Kidney (tissue), 14 donors: ENCODE results near the gene CLEC18A. TPM values are rescaled to one million over a fixed set of nuclear protein-coding genes. Genes with fewer than 3 reads are reported as not detected.

Source experiments
- DNase-seq, 5 donors: peaks; one replicate each; pipeline ENCODE4 v3.0.0-alpha.2; 2013 to 2020
- FAIRE-seq: peaks from 2 replicates; lab custom pipeline; 2012; peaks lifted over from hg19 to GRCh38; lab: Jason Lieb, UNC
- H3K27ac ChIP-seq, 2 donors: one replicate each; pipeline ENCODE4 v1.7.0; 2013; ENCODE audit warnings: low read depth in 2 of 2, low read length in 2 of 2, inconsistent platforms in 1 of 2
- H3K27me3 ChIP-seq: one replicate; pipeline ENCODE4 v1.7.1; 2013; ENCODE audit warnings: low read length, inconsistent platforms; ENCODE audit not compliant: control insufficient read depth, insufficient read depth
- H3K36me3 ChIP-seq, 3 donors: one replicate each; pipeline versions ENCODE4 v1.7.0 to v1.7.1; 2013; ENCODE audit warnings: low read length in 3 of 3, control low read depth in 1 of 3, inconsistent platforms in 1 of 3; ENCODE audit not compliant: insufficient read depth in 3 of 3, control insufficient read depth in 2 of 3
- H3K4me1 ChIP-seq, 3 donors: one replicate each; pipeline versions ENCODE4 v1.7.0 to v1.7.1; 2013; ENCODE audit warnings: low read length in 3 of 3, inconsistent platforms in 1 of 3, low read depth in 1 of 3; ENCODE audit not compliant: control insufficient read depth in 2 of 3, insufficient read depth in 2 of 3
- H3K4me3 ChIP-seq, 3 donors: one replicate each; pipeline versions ENCODE4 v1.7.0 to v1.8.1; 2013; ENCODE audit warnings: low read length in 3 of 3, control low read depth in 1 of 3, inconsistent platforms in 1 of 3
- H3K9ac ChIP-seq, 3 donors: one replicate each; pipeline versions ENCODE4 v1.7.0 to v1.7.1; 2013; ENCODE audit warnings: low read length in 3 of 3, control low read depth in 1 of 3, inconsistent platforms in 1 of 3
- H3K9me3 ChIP-seq, 3 donors: one replicate each; pipeline versions ENCODE4 v1.7.0 to v1.7.1; 2013; ENCODE audit warnings: low read length in 3 of 3, control low read depth in 1 of 3, inconsistent platforms in 1 of 3; ENCODE audit not compliant: control insufficient read depth in 2 of 3, insufficient read depth in 1 of 3
- intact Hi-C: fragments of 100-400 bp; cut with DNase I; formaldehyde crosslinking; loops from one replicate; pipeline ENCODE4 v1.11.1; 2022
- polyA plus RNA-seq: library from polyadenylated mRNA; stranded (reverse); fragments of 350-450 nt; fragmentation: Illumina TruSeq; extraction: RNeasy Lipid Tissue Mini Kit (QIAGEN cat#74804); gene quantifications from one replicate; pipeline ENCODE4 v1.2.3, GENCODE V29; 2014; ENCODE audit warnings: low read depth, low replicate concordance; ENCODE audit not compliant: insufficient read depth
- total RNA-seq: library from RNA; stranded (reverse); fragmentation: NEBNext Ultra II Directional; extraction: Animal tissue kit (Norgen Biotek cat#: 25700); gene quantifications from one replicate; pipeline ENCODE4 v1.2.1, GENCODE V29; 2021
- TF ChIP-seq, protein P1 (sequence below): IDR thresholded peaks from 3 replicates; pipeline ENCODE4 v1.5.1; 2012; ENCODE audit warnings: mild to moderate bottlenecking, moderate library complexity, borderline replicate concordance; ENCODE audit not compliant: insufficient read depth; ENCODE audit errors: extremely low read depth
- donor health status: control.
- donor health status: control.
- donor health status: control.
- donor health status: control.
- donor health status: control.
- donor health status: DM: yes; HTN: yes; CAD: no.
- donor health status: Normal renal cell carcinoma (clear cell type).

CLEC18A gene
- total and polyA plus RNA-seq, 2 donors from 2014 or later = 0.85 to 87.7 TPM

DNA sequence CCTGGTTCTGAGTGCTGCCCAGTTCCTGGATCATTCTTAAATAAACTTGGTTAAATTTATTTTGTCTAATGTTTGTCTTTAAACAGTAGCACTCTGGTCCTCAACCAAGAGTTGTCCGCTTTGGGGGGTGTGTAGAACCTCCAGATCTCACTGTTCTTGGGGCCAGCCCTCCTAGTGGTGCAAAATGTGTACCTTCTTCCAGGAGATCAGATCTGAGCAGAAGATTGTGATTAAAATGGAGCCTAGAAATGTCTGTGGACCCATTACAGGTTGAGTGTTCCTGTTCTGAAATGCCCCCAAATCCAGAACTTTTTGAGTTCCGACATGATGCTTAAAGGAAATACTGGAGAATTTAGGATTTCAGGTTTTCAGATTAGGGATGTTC is 46.0 kb upstream of the CLEC18A start:
- Histone ChIP-seq H3K27me3 (no peaks in the 10 kb centered on the region), H3K4me1 (peaks cover 0 to 3% (median 0%) of the 10 kb centered on the region in 3 donors), H3K9ac (no peak overlapping the region), H3K36me3 (peaks cover 2 to 8% (median 7%) of the 10 kb centered on the region in 3 donors), H3K4me3 (no peak overlapping the region), H3K27ac (no peak overlapping the region), H3K9me3 (no peaks in the 10 kb centered on the region)
- TF ChIP-seq, protein P1, sequence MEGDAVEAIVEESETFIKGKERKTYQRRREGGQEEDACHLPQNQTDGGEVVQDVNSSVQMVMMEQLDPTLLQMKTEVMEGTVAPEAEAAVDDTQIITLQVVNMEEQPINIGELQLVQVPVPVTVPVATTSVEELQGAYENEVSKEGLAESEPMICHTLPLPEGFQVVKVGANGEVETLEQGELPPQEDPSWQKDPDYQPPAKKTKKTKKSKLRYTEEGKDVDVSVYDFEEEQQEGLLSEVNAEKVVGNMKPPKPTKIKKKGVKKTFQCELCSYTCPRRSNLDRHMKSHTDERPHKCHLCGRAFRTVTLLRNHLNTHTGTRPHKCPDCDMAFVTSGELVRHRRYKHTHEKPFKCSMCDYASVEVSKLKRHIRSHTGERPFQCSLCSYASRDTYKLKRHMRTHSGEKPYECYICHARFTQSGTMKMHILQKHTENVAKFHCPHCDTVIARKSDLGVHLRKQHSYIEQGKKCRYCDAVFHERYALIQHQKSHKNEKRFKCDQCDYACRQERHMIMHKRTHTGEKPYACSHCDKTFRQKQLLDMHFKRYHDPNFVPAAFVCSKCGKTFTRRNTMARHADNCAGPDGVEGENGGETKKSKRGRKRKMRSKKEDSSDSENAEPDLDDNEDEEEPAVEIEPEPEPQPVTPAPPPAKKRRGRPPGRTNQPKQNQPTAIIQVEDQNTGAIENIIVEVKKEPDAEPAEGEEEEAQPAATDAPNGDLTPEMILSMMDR = no peak
- intact Hi-C loops = no loop called here
- FAIRE-seq = no peak
- DNase-seq = no peak

DNA sequence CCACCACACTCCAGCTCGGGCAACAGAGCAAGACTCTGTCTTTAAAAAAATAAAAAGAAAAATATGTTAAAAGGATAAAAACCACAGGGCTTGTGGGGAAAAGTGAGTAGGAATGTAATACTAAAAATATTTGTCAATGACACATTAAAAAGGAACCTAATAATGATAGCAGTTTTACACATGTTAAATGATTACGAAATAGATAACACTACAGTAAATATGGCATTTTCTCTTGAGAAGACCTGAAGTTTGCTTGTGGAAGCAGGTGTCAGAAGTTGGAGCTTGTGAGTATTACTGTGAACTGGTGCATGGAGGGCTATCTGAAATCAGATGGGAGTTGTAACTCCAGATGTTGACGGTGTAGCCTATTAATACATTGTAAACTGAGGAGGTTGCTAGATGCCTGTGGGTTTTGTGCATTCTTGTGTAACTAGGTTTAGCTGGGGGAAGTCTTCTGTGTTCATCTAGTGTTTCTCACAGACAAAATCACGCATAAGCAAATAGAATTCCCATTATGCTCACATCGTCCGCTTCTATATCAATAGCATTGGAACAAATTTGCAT is 44.2 kb upstream of the CLEC18A start:
- TF ChIP-seq, protein P1 = no peak
- Histone ChIP-seq H3K27ac (no peak overlapping the region), H3K27me3 (no peaks in the 10 kb centered on the region), H3K4me3 (no peak overlapping the region), H3K36me3 (peaks cover 2 to 11% (median 7%) of the 10 kb centered on the region in 3 donors), H3K4me1 (peaks cover 0 to 7% (median 3%) of the 10 kb centered on the region in 3 donors), H3K9ac (no peak overlapping the region), H3K9me3 (no peaks in the 10 kb centered on the region)
- DNase-seq (no peak), FAIRE-seq (no peak)
- intact Hi-C loops = no loop called here

DNA sequence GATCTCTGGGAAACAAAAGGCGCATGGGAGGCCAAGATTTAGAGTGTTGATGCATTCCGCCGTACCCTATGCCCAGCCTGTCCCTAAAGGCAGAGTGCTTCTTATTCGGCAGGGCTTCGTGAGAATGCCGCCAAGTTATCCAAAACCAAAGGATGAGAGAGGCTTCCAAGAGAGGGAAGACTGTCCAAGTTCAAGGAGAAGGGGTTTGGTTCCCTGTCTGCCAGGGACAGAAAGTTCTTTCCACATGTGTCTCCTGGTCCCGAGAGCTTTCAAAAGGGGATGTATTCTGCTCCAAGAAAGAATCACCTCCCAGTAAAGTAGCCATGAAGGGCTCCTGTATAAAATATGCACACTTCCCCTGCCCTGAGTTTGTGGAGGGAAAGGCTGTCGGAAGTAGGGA is 42.1 kb upstream of the CLEC18A start:
- no peak for FAIRE-seq
- TF ChIP-seq, protein P1 = no peak
- intact Hi-C loops = no loop called here

More for the DNA sequence above, 42.1 kb upstream of the CLEC18A start:
- Histone ChIP-seq H3K9ac (no peak overlapping the region), H3K27me3 (no peaks in the 10 kb centered on the region), H3K4me3 (no peak overlapping the region), H3K36me3 (peaks cover 2 to 11% (median 7%) of the 10 kb centered on the region in 3 donors), H3K4me1 (peaks cover 0 to 7% (median 3%) of the 10 kb centered on the region in 3 donors), H3K27ac (no peak overlapping the region), H3K9me3 (no peaks in the 10 kb centered on the region)
- DNase-seq = no peak
